PC-9 (cell line): ENCODE measurements around the gene FNBP1L. TPM values are rescaled to one million over a fixed set of nuclear protein-coding genes. Genes with fewer than 3 reads are reported as not detected.
A peak's percentile ranks its signal among the peaks of the same experiment; 100 is the strongest.

Source experiments
- BruUV-seq: library from RNA; stranded (reverse); fragments of 400-500 nt; replicated peaks from 2 replicates; lab custom pipeline; 2021; lab: Mats Ljungman, UMichigan
- CTCF ChIA-PET: fragments of 300-600 bp; sonication (Branson Sonifier 250); formaldehyde crosslinking; loops from one replicate; lab custom pipeline; 2022; ENCODE audit warnings: antibody characterized with exemption; lab: Charles Lee
- POLR2A ChIA-PET: fragments of 300-600 bp; sonication (Branson Sonifier 250); formaldehyde crosslinking; loops from one replicate; lab custom pipeline; 2022; ENCODE audit warnings: antibody characterized with exemption; ENCODE audit not compliant: unreplicated experiment; lab: Charles Lee
- DNase-seq, 2 experiments: peaks; one replicate each; pipeline versions ENCODE4 v3.0.0 to v3.0.0-alpha.2; 2015 to 2022; ENCODE audit warnings: mixed read lengths in 1 of 2
- H2AFZ ChIP-seq: fragments of 200-600 bp; sonication (generic); 2 replicates; pipeline ENCODE4 v1.8.1; 2017; ENCODE audit warnings: antibody characterized with exemption
- H3F3A ChIP-seq: fragments of 200-600 bp; sonication (generic); 2 replicates; pipeline ENCODE4 v1.8.1; 2017; ENCODE audit warnings: antibody characterized with exemption, mild to moderate bottlenecking, low read depth; ENCODE audit not compliant: insufficient read depth
- H3K27ac ChIP-seq: fragments of 200-600 bp; sonication (generic); 2 replicates; pipeline ENCODE4 v1.6.1; 2016; ENCODE audit warnings: mixed run types
- H3K27me3 ChIP-seq: fragments of 200-600 bp; sonication (generic); 2 replicates; pipeline ENCODE4 v1.6.1; 2016; ENCODE audit warnings: low read depth, mixed run types; ENCODE audit not compliant: insufficient read depth
- H3K36me3 ChIP-seq: fragments of 200-600 bp; sonication (generic); 2 replicates; pipeline ENCODE4 v1.6.1; 2016; ENCODE audit warnings: low read depth, mixed run types
- H3K4me1 ChIP-seq: fragments of 200-600 bp; sonication (generic); replicated peaks from 2 replicates; pipeline ENCODE4 v1.6.1; 2016; ENCODE audit warnings: mixed run types; ENCODE audit not compliant: insufficient read depth
- H3K4me2 ChIP-seq: fragments of 200-600 bp; sonication (generic); 2 replicates; pipeline ENCODE4 v1.6.1; 2017; ENCODE audit warnings: mixed run types
- H3K4me3 ChIP-seq: fragments of 200-600 bp; sonication (generic); 2 replicates; pipeline ENCODE4 v1.6.1; 2016; ENCODE audit warnings: mixed run types
- H3K79me2 ChIP-seq: fragments of 200-600 bp; sonication (generic); 2 replicates; pipeline ENCODE4 v1.6.1; 2017; ENCODE audit warnings: low read depth, mixed run types
- H3K9me2 ChIP-seq: fragments of 200-600 bp; sonication (generic); 2 replicates; pipeline ENCODE4 v1.8.1; 2017; ENCODE audit warnings: mild to moderate bottlenecking; ENCODE audit not compliant: insufficient read depth
- H3K9me3 ChIP-seq: fragments of 200-600 bp; sonication (generic); 2 replicates; pipeline ENCODE4 v1.8.1; 2016; ENCODE audit warnings: low read depth; ENCODE audit not compliant: insufficient read depth
- H4K20me1 ChIP-seq: fragments of 200-600 bp; sonication (generic); 2 replicates; pipeline ENCODE4 v1.8.1; 2017; ENCODE audit not compliant: insufficient read depth
- EZH2 ChIP-seq: fragments of 200-600 bp; sonication (generic); IDR thresholded peaks from 2 replicates; pipeline ENCODE4 v1.8.0; 2017; ENCODE audit warnings: antibody characterized with exemption, low read depth
- intact Hi-C: fragments of 100-400 bp; cut with micrococcal nuclease; formaldehyde crosslinking; loops from one replicate; pipeline ENCODE4 v1.10.0; 2022; ENCODE audit not compliant: unreplicated experiment
- total RNA-seq: library from RNA; stranded (reverse); gene quantifications from 2 replicates; pipeline ENCODE4 v1.2.3, GENCODE V29; 2021
- TF ChIP-seq, protein P1 (sequence below): fragments of 200-600 bp; sonication (generic); conservative IDR thresholded peaks from 2 replicates; pipeline ENCODE4 v1.6.1; 2017; ENCODE audit warnings: mixed run types, antibody characterized with exemption, mild to moderate bottlenecking, moderate library complexity

FNBP1L gene
- total RNA-seq, 1 experiment from 2014 or later = 34.3 TPM

- no TSS peak for BruUV-seq
- Histone ChIP-seq H3K4me3 (no peak overlapping the region), H4K20me1 (no peaks in the 10 kb centered on the region), H3K4me1 (peaks cover 16% of the 10 kb centered on the region), H3K27ac (no peak overlapping the region), H3K9me3 (no peaks in the 10 kb centered on the region), H3F3A (peaks cover 20% of the 10 kb centered on the region), H2AFZ (no peak overlapping the region), H3K79me2 (no peaks in the 10 kb centered on the region), H3K36me3 (no peaks in the 10 kb centered on the region), H3K4me2 (no peak overlapping the region), H3K27me3 (no peaks in the 10 kb centered on the region), H3K9me2 (no peaks in the 10 kb centered on the region)
- CTCF ChIA-PET = no interaction called here
- POLR2A ChIA-PET = interaction anchor here (0.6 kb wide), 1 partner anchor 387 kb away, joined by 3 read pairs; no protein-coding TSS in a partner anchor
- intact Hi-C loops = loop anchor here (10.0 kb wide), 2 partner anchors 114 to 584 kb away; no protein-coding TSS in a partner anchor
- no peak for DNase-seq
- TF ChIP-seq EZH2 = no peak
- TF ChIP-seq, protein P1, sequence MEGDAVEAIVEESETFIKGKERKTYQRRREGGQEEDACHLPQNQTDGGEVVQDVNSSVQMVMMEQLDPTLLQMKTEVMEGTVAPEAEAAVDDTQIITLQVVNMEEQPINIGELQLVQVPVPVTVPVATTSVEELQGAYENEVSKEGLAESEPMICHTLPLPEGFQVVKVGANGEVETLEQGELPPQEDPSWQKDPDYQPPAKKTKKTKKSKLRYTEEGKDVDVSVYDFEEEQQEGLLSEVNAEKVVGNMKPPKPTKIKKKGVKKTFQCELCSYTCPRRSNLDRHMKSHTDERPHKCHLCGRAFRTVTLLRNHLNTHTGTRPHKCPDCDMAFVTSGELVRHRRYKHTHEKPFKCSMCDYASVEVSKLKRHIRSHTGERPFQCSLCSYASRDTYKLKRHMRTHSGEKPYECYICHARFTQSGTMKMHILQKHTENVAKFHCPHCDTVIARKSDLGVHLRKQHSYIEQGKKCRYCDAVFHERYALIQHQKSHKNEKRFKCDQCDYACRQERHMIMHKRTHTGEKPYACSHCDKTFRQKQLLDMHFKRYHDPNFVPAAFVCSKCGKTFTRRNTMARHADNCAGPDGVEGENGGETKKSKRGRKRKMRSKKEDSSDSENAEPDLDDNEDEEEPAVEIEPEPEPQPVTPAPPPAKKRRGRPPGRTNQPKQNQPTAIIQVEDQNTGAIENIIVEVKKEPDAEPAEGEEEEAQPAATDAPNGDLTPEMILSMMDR = no peak
Observed at GRCh38 chr1:93440706-93441105, 7.2 kb upstream of the FNBP1L start.

- H3F3A ChIP-seq = peaks cover 25% of the 10 kb centered on the region
- no TSS peak for BruUV-seq
- no peaks in the 10 kb centered on the region for H3K79me2 ChIP-seq
- ChIA-PET CTCF (no interaction called here), POLR2A (no interaction called here)
- no peak overlapping the region for H2AFZ ChIP-seq
- H3K9me3 ChIP-seq = no peaks in the 10 kb centered on the region
- intact Hi-C loops = loop anchor here (10.0 kb wide), 2 partner anchors 113 to 583 kb away; no protein-coding TSS in a partner anchor
- H3K27me3 ChIP-seq = no peaks in the 10 kb centered on the region
- H3K4me3 ChIP-seq = no peak overlapping the region
- H3K4me1 ChIP-seq = peaks cover 16% of the 10 kb centered on the region
- TF ChIP-seq EZH2 = no peak
- TF ChIP-seq, protein P1 = no peak
- H3K27ac ChIP-seq = no peak overlapping the region
- no peaks in the 10 kb centered on the region for H3K9me2 ChIP-seq
- no peaks in the 10 kb centered on the region for H3K36me3 ChIP-seq
- DNase-seq = no peak
- H3K4me2 ChIP-seq = no peak overlapping the region
- no peaks in the 10 kb centered on the region for H4K20me1 ChIP-seq
Observed at GRCh38 chr1:93441589-93441988, 6.3 kb upstream of the FNBP1L start.

DNA sequence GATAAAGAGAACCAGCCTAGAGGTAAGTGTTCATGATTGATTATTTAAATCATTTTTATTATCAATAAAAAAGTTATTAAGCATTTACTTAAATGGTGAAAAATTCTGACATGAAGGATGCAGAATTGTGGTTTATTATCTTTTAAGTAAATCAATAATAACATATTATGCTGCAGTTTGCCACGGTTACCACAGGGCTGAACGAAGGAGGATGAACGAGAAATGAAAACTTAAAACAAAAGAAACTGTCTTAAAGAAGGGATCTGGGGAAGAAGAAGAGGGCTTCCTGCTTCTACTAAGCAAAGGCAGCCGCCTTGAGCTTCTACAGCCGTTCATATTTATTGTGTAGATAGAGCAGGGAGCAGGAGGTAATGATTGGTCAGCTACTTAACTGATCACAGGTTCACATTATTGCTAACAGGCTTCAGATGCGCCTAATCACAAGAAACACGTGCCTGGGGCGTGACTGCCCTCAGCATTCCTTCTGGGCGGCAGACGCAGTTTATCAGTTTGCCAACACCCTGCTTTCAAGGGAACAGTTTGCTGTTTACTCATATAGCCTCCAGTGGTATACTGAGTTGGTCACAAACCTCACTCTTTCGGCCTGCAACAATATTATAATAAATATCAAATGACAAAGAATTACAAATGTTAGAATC, 5.8 kb upstream of the FNBP1L start:
- Histone ChIP-seq H3K4me2 (peak overlapping the region; percentile 47), H3F3A (peaks cover 30% of the 10 kb centered on the region), H2AFZ (no peak overlapping the region; the same call in 1 of the 2 replicates), H3K27ac (peak overlapping the region; percentile 24), H3K4me1 (peaks cover 16% of the 10 kb centered on the region), H4K20me1 (no peaks in the 10 kb centered on the region), H3K9me3 (no peaks in the 10 kb centered on the region), H3K9me2 (no peaks in the 10 kb centered on the region), H3K4me3 (no peak overlapping the region), H3K27me3 (no peaks in the 10 kb centered on the region), H3K79me2 (no peaks in the 10 kb centered on the region), H3K36me3 (no peaks in the 10 kb centered on the region)
- TF ChIP-seq, protein P1 = no peak
- TF ChIP-seq EZH2 = no peak
- BruUV-seq = no TSS peak
- CTCF ChIA-PET = no interaction called here
- peak; percentile 48 to 89 for DNase-seq
- intact Hi-C loops = loop anchor here (10.0 kb wide), 2 partner anchors 113 to 583 kb away; no protein-coding TSS in a partner anchor
- POLR2A ChIA-PET = no interaction called here
